ENCODE results near the gene KCNMA1. TPM values are rescaled to one million over a fixed set of nuclear protein-coding genes. Genes with fewer than 3 reads are reported as not detected.
"Not testable (repeated sequence)": the region's sequence is repeated elsewhere in the genome, so short reads cannot be mapped to it uniquely, and the experiment has no call there.

Gene KCNMA1
- total RNA-seq, 4 donors from 2014 or later: 66.8 to 96.5 (median 78.9) TPM

- intact Hi-C loops (cut with DNase I; ENCODE audit: low total_unique reads): no loop called here
- H3K36me3 ChIP-seq: no peaks in the 10 kb centered on the region
- DNase-seq: no peak
These were observed 61.6 kb downstream of the KCNMA1 start for GRCh38 chr10:77576007-77576367.

GRCh38 chr10:77575271-77576006 lies 62.2 kb downstream of the KCNMA1 start:
- Histone ChIP-seq H3K27me3 (no peaks in the 10 kb centered on the region), H3K27ac (peak overlapping the region in 3 of 4 donors; percentile 29 to 92 (median 91)), H3K36me3 (no peaks in the 10 kb centered on the region), H3K4me3 (no peak overlapping the region), H3K9me3 (no peaks in the 10 kb centered on the region), H3K4me1 (peaks cover 36 to 44% of the 10 kb centered on the region in 2 donors)
- intact Hi-C loops (cut with DNase I; ENCODE audit: low total_unique reads): no loop called here
- DNase-seq (no peak), ATAC-seq (no peak)
- in situ Hi-C loops (cut with MboI; ENCODE audit: low sequenced_read_pairs in 4 of 4): no loop called here
- TF ChIP-seq POLR2A (IDR thresholded peaks at IDR 0.05) (no peak), CTCF (IDR thresholded peaks at IDR 0.05 in 4 of 5, conservative IDR thresholded peaks at IDR 0.05 in 1 of 5) (no peak)

More at GRCh38 chr10:77576007-77576367, 61.6 kb downstream of the KCNMA1 start:
- peaks cover 36 to 44% of the 10 kb centered on the region in 2 donors for H3K4me1 ChIP-seq
- H3K27me3 ChIP-seq: no peaks in the 10 kb centered on the region
- TF ChIP-seq POLR2A (IDR thresholded peaks at IDR 0.05) (no peak), CTCF (IDR thresholded peaks at IDR 0.05 in 4 of 5, conservative IDR thresholded peaks at IDR 0.05 in 1 of 5) (no peak)
- no peaks in the 10 kb centered on the region for H3K9me3 ChIP-seq
- no peak for ATAC-seq
- H3K4me3 ChIP-seq: no peak overlapping the region
- in situ Hi-C loops (cut with MboI; ENCODE audit: low sequenced_read_pairs in 4 of 4): no loop called here
- H3K27ac ChIP-seq: peak overlapping the region in 3 of 4 donors; percentile 29 to 92 (median 91)

- no peak for DNase-seq
- Histone ChIP-seq H3K9me3 (no peaks in the 10 kb centered on the region), H3K36me3 (no peaks in the 10 kb centered on the region), H3K27ac (no peak overlapping the region), H3K4me1 (peaks cover 36 to 39% of the 10 kb centered on the region in 2 donors), H3K4me3 (no peak overlapping the region), H3K27me3 (no peaks in the 10 kb centered on the region)
- intact Hi-C loops (cut with DNase I; ENCODE audit: low total_unique reads): no loop called here
- no peak for ATAC-seq
- in situ Hi-C loops (cut with MboI; ENCODE audit: low sequenced_read_pairs in 4 of 4): no loop called here
- no peak for TF ChIP-seq POLR2A (IDR thresholded peaks at IDR 0.05)
- no peak for TF ChIP-seq CTCF (IDR thresholded peaks at IDR 0.05 in 4 of 5, conservative IDR thresholded peaks at IDR 0.05 in 1 of 5)
These were observed 63.2 kb downstream of the KCNMA1 start for GRCh38 chr10:77574438-77574837.

- H3K4me3 ChIP-seq; H3K36me3 ChIP-seq; H3K27me3 ChIP-seq; H3K9me3 ChIP-seq; ATAC-seq; intact Hi-C loops (cut with DNase I; ENCODE audit: low total_unique reads); DNase-seq; H3K27ac ChIP-seq; in situ Hi-C loops (cut with MboI; ENCODE audit: low sequenced_read_pairs in 4 of 4): not testable (repeated sequence)
- peaks cover 22 to 27% of the 10 kb centered on the region in 2 donors for H3K4me1 ChIP-seq
These were observed 65.1 kb downstream of the KCNMA1 start for GRCh38 chr10:77572520-77572919.

GRCh38 chr10:77571490-77571889 lies 66.1 kb downstream of the KCNMA1 start:
- in situ Hi-C loops (cut with MboI; ENCODE audit: low sequenced_read_pairs in 4 of 4): no loop called here
- Histone ChIP-seq H3K27ac (peak overlapping the region in 2 of 4 donors; percentile 17 to 33), H3K4me1 (peaks cover 22 to 26% of the 10 kb centered on the region in 2 donors), H3K9me3 (no peaks in the 10 kb centered on the region), H3K27me3 (no peaks in the 10 kb centered on the region), H3K36me3 (no peaks in the 10 kb centered on the region), H3K4me3 (no peak overlapping the region)
- DNase-seq: no peak
- ATAC-seq: no peak
- TF ChIP-seq CTCF (IDR thresholded peaks at IDR 0.05 in 4 of 5, conservative IDR thresholded peaks at IDR 0.05 in 1 of 5) (no peak), POLR2A (IDR thresholded peaks at IDR 0.05) (no peak)
- intact Hi-C loops (cut with DNase I; ENCODE audit: low total_unique reads): no loop called here
